GM18505 (cell line): ENCODE data around the gene TBC1D10A.

Experiments used
- ATAC-seq: cut with Tn5 transposase; IDR thresholded peaks from one replicate; pipeline ENCODE4 v1.9.1; 2021; ENCODE audit not compliant: unreplicated experiment
- POLR2A ChIP-seq: IDR thresholded peaks from 4 replicates; pipeline ENCODE4 v1.6.1; 2011; ENCODE audit warnings: borderline replicate concordance; ENCODE audit not compliant: insufficient read depth, insufficient read length; ENCODE audit errors: extremely low read depth

Gene TBC1D10A

GRCh38 chr22:30295576-30295975, 31.2 kb downstream of the TBC1D10A start:
- no peak for ATAC-seq
- no peak for TF ChIP-seq POLR2A

- no peak for ATAC-seq
- no peak for TF ChIP-seq POLR2A
Measured at GRCh38 chr22:30294830-30295229, 31.9 kb downstream of the TBC1D10A start.

GRCh38 chr22:30294066-30294465, 32.7 kb downstream of the TBC1D10A start:
- TF ChIP-seq POLR2A: no peak
- no peak for ATAC-seq

- TF ChIP-seq POLR2A: no peak
- ATAC-seq: no peak
Measured at GRCh38 chr22:30293026-30293425, 33.7 kb downstream of the TBC1D10A start.

- no peak for ATAC-seq
Measured at GRCh38 chr22:30292069-30292970, 34.4 kb downstream of the TBC1D10A start.

GRCh38 chr22:30291058-30291892, 35.5 kb downstream of the TBC1D10A start:
- ATAC-seq: no peak
- TF ChIP-seq POLR2A: no peak

More at GRCh38 chr22:30292069-30292970, 34.4 kb downstream of the TBC1D10A start:
- no peak for TF ChIP-seq POLR2A

- ATAC-seq: peak; percentile 1
- no peak for TF ChIP-seq POLR2A
Measured at GRCh38 chr22:30290342-30291057, 36.2 kb downstream of the TBC1D10A start.

GRCh38 chr22:30289980-30290313, 36.8 kb downstream of the TBC1D10A start:
- peak; percentile 13 for ATAC-seq
- no peak for TF ChIP-seq POLR2A

GRCh38 chr22:30289141-30289979, 37.4 kb downstream of the TBC1D10A start, which contains the start of gene CASTOR1:
TSS of gene CASTOR1 (minus strand) at chr22:30289505. CDS start at chr22:30289497, 8 bp downstream.
- ATAC-seq: peak; percentile 55
- TF ChIP-seq POLR2A: peak; percentile 40

- ATAC-seq: no peak
- TF ChIP-seq POLR2A: no peak
Measured at GRCh38 chr22:30288419-30289140, 38.2 kb downstream of the TBC1D10A start.

- TF ChIP-seq POLR2A: no peak
- no peak for ATAC-seq
Measured at GRCh38 chr22:30287648-30288418, 38.9 kb downstream of the TBC1D10A start.

GRCh38 chr22:30286813-30287647, 39.7 kb downstream of the TBC1D10A start:
- ATAC-seq: no peak
- TF ChIP-seq POLR2A: no peak
